B cell (primary cell): ENCODE results near the gene HES7. TPM values are rescaled to one million over a fixed set of nuclear protein-coding genes. Genes with fewer than 3 reads are reported as not detected.

Experiments
- ATAC-seq: fragments of 200-7000 bp; cut with Tn5 transposase; one replicate; pipeline ENCODE4 v1.10.0; 2021; ENCODE audit warnings: low read depth, mild to moderate bottlenecking, moderate number of reproducible peaks, moderate library complexity
- CTCF ChIA-PET: fragments of 350-600 bp; sonication (Branson Sonifier 250); formaldehyde crosslinking; loops from one replicate; lab custom pipeline; 2021; ENCODE audit warnings: antibody characterized with exemption, inconsistent platforms; lab: Charles Lee
- POLR2A ChIA-PET: fragments of 350-600 bp; sonication (Branson Sonifier 250); formaldehyde crosslinking; loops from one replicate; lab custom pipeline; 2021; ENCODE audit warnings: antibody characterized with exemption; lab: Charles Lee
- DNase-seq: peaks from one replicate; pipeline ENCODE4 v3.0.0; 2013
- H2AFZ ChIP-seq: 2 replicates; pipeline ENCODE4 v1.6.1; 2012; ENCODE audit warnings: mild to moderate bottlenecking, low read depth, low read length; ENCODE audit not compliant: insufficient read depth, poor library complexity, severe bottlenecking
- H3K27ac ChIP-seq, 2 donors: 1 replicate in 1 of 2; 2 replicates in 1 of 2; pipeline ENCODE4 v1.5.1; 2012 to 2013; ENCODE audit warnings: low read length in 2 of 2, mild to moderate bottlenecking in 2 of 2, moderate library complexity in 1 of 2
- H3K27me3 ChIP-seq, 4 experiments: fragments of 200-600 bp in 1 of 4; sonication (generic) in 1 of 4; replicated peaks in 1 of 4; 1 replicate in 2 of 4; 2 replicates in 2 of 4; pipeline versions ENCODE4 v1.6.1 to v1.7.0; 2013 to 2016; ENCODE audit warnings: low read length in 3 of 4, mild to moderate bottlenecking in 2 of 4, mixed read lengths in 1 of 4, moderate library complexity in 1 of 4; ENCODE audit not compliant: insufficient read depth in 4 of 4, control insufficient read depth in 3 of 4; ENCODE audit errors: control extremely low read depth in 1 of 4
- H3K36me3 ChIP-seq, 2 experiments: replicated peaks in 1 of 2; 1 replicate in 1 of 2; 2 replicates in 1 of 2; pipeline versions ENCODE4 v1.6.1 to v1.7.1; 2013; ENCODE audit warnings: low read length in 1 of 2; ENCODE audit not compliant: insufficient read depth in 2 of 2, control insufficient read depth in 1 of 2; ENCODE audit errors: control extremely low read depth in 1 of 2, extremely low read depth in 1 of 2
- H3K4me1 ChIP-seq, 2 donors: fragments of 200-600 bp in 1 of 2; sonication (generic) in 1 of 2; 1 replicate in 1 of 2; 2 replicates in 1 of 2; pipeline versions ENCODE4 v1.5.1 to v1.6.1; 2013 to 2017; ENCODE audit warnings: low read length in 2 of 2; ENCODE audit not compliant: control insufficient read depth in 2 of 2, insufficient read depth in 2 of 2
- H3K4me2 ChIP-seq: replicated peaks from 2 replicates; pipeline ENCODE3; 2012; ENCODE audit warnings: mild to moderate bottlenecking, low read depth, low read length; ENCODE audit not compliant: poor library complexity, severe bottlenecking
- H3K4me3 ChIP-seq, 5 experiments: fragments of 200-600 bp in 1 of 5; sonication (generic) in 1 of 5; 1 replicate in 3 of 5; 2 replicates in 2 of 5; pipeline versions ENCODE4 v1.5.1 to v1.7.0; 2011 to 2016; ENCODE audit warnings: low read length in 4 of 5, mild to moderate bottlenecking in 4 of 5, low read depth in 2 of 5, control low read depth in 1 of 5, moderate library complexity in 1 of 5; ENCODE audit not compliant: insufficient read depth in 1 of 5; ENCODE audit errors: control extremely low read depth in 1 of 5, extremely low read depth in 1 of 5
- H3K79me2 ChIP-seq: fragments of 200-600 bp; sonication (generic); one replicate; pipeline ENCODE4 v1.6.0; 2016; ENCODE audit warnings: low read length; ENCODE audit not compliant: control insufficient read depth, insufficient read depth
- H3K9ac ChIP-seq: fragments of 200-600 bp; sonication (generic); 2 replicates; pipeline ENCODE4 v1.6.1; 2017; ENCODE audit warnings: mild to moderate bottlenecking, low read length, moderate library complexity
- H3K9me3 ChIP-seq, 3 donors: one replicate each; pipeline versions ENCODE4 v1.6.1 to v1.7.1; 2013; ENCODE audit warnings: low read length in 2 of 3; ENCODE audit not compliant: control insufficient read depth in 2 of 3, insufficient read depth in 1 of 3; ENCODE audit errors: control extremely low read depth in 1 of 3
- H4K20me1 ChIP-seq: 2 replicates; pipeline ENCODE4 v1.6.0; 2012; ENCODE audit warnings: mild to moderate bottlenecking, low read length; ENCODE audit not compliant: insufficient read depth, control insufficient read depth, poor library complexity, severe bottlenecking
- H3K27ac Mint-ChIP-seq: one replicate; pipeline ENCODE4 v1.8.0; 2021; ENCODE audit warnings: mixed read lengths
- H3K27me3 Mint-ChIP-seq: one replicate; pipeline ENCODE4 v1.8.0; 2021; ENCODE audit warnings: mixed read lengths
- H3K4me1 Mint-ChIP-seq: one replicate; pipeline ENCODE4 v1.8.0; 2021; ENCODE audit warnings: mixed read lengths
- H3K4me3 Mint-ChIP-seq: one replicate; pipeline ENCODE4 v1.8.0; 2021; ENCODE audit warnings: mixed read lengths
- H3K9me3 Mint-ChIP-seq: one replicate; pipeline ENCODE4 v1.8.0; 2022; ENCODE audit warnings: mixed read lengths; ENCODE audit not compliant: insufficient read depth
- EZH2 ChIP-seq: IDR thresholded peaks from 2 replicates; pipeline ENCODE4 v1.6.1; 2012; ENCODE audit warnings: borderline replicate concordance, low read depth, mild to moderate bottlenecking, moderate library complexity, low read length; ENCODE audit not compliant: insufficient read depth, poor library complexity, severe bottlenecking
- WGBS: methylation state at CpG from one replicate; pipeline ENCODE4 v1.1.5; 2013; ENCODE audit warnings: missing lambda C conversion rate; ENCODE audit not compliant: insufficient coverage; 5-methylcytosine and 5-hydroxymethylcytosine counted together
- intact Hi-C: fragments of 100-400 bp; cut with micrococcal nuclease; formaldehyde crosslinking; loops from one replicate; pipeline ENCODE4 v1.10.0; 2022
- polyA plus RNA-seq: library from polyadenylated mRNA; depleted of rRNA; stranded (reverse); fragments of >200 nt; gene quantifications from 2 replicates; pipeline ENCODE4 v1.2.3, GENCODE V29; 2012
- total RNA-seq, 2 donors: library from RNA; stranded (reverse); fragments of 120-200 nt in 1 of 2; gene quantifications; 1 replicate in 1 of 2; 2 replicates in 1 of 2; pipeline versions ENCODE4 v1.2.3 to v1.2.4, GENCODE V29; 2013 to 2022
- TF ChIP-seq, protein P1 (sequence below): fragments of 200-600 bp; IDR thresholded peaks from one replicate; pipeline ENCODE4 v1.8.0; 2022; ENCODE audit warnings: antibody characterized with exemption, mild to moderate bottlenecking

HES7 gene
- total and polyA plus RNA-seq, 2 donors (not counting 1 experiment from before 2014, with no cell fraction given): 0.34 TPM; not detected in 1

GRCh38 chr17:8117980-8118768 lies 5.7 kb downstream of the HES7 start, which contains the start of gene ALOXE3:
Gene ALOXE3, minus strand, starts transcription at chr17:8118514. Its CDS starts 524 bp downstream, at chr17:8117990.
- Histone ChIP-seq H3K9me3 (peaks cover 0 to 14% (median 0%) of the 10 kb centered on the region in 3 donors), H3K4me3 (peak within 1 kb of the TSS; percentile 61 to 85 (median 69)), H3K79me2 (no peaks in the 10 kb centered on the region), H3K4me1 (peaks cover 45 to 53% of the 10 kb centered on the region in 2 donors), H4K20me1 (peaks cover 13% of the 10 kb centered on the region), H3K27me3 (peaks cover 0 to 70% (median 45%) of the 10 kb centered on the region in 4 experiments), H3K27ac (peak within 1 kb of the TSS; percentile 13 to 34), H2AFZ (peak within 1 kb of the TSS; percentile 77), H3K4me2 (peak within 1 kb of the TSS; percentile 91), H3K9ac (peak within 1 kb of the TSS; percentile 72), H3K36me3 (no peaks in the 10 kb centered on the region)
- H3K4me1 Mint-ChIP-seq: peaks cover 48% of the 10 kb centered on the region
- POLR2A ChIA-PET: interaction anchor here (1.1 to 3.1 kb wide), 7 partner anchors 27 to 105 kb away, joined by 3 to 23 read pairs (median 13); partner anchors contain the start of gene VAMP2
- CTCF ChIA-PET: interaction anchor here (0.6 to 20.5 kb wide), 18 partner anchors 9 to 183 kb away, joined by 3 to 360 read pairs (median 12); partner anchors contain the start of genes AURKB, BORCS6, CTC1 and PER1
- DNase-seq (peak; percentile 48), ATAC-seq (peak; percentile 0)
- H3K4me3 Mint-ChIP-seq: peak within 1 kb of the TSS; percentile 94
- WGBS: 1% methylated on average over 31 of the region's 33 CpGs
- TF ChIP-seq, protein P1, sequence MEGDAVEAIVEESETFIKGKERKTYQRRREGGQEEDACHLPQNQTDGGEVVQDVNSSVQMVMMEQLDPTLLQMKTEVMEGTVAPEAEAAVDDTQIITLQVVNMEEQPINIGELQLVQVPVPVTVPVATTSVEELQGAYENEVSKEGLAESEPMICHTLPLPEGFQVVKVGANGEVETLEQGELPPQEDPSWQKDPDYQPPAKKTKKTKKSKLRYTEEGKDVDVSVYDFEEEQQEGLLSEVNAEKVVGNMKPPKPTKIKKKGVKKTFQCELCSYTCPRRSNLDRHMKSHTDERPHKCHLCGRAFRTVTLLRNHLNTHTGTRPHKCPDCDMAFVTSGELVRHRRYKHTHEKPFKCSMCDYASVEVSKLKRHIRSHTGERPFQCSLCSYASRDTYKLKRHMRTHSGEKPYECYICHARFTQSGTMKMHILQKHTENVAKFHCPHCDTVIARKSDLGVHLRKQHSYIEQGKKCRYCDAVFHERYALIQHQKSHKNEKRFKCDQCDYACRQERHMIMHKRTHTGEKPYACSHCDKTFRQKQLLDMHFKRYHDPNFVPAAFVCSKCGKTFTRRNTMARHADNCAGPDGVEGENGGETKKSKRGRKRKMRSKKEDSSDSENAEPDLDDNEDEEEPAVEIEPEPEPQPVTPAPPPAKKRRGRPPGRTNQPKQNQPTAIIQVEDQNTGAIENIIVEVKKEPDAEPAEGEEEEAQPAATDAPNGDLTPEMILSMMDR: no peak
- no peak for TF ChIP-seq EZH2
- H3K27me3 Mint-ChIP-seq: peaks cover 56% of the 10 kb centered on the region
- H3K9me3 Mint-ChIP-seq: no peaks in the 10 kb centered on the region
- intact Hi-C loops: loop anchor here (1.0 to 5.0 kb wide), 5 partner anchors 27 to 183 kb away; no protein-coding TSS in a partner anchor
- peak within 1 kb of the TSS; percentile 98 for H3K27ac Mint-ChIP-seq
